ENCODE data around the gene EIF2D. TPM values are rescaled to one million over a fixed set of nuclear protein-coding genes. Genes with fewer than 3 reads are reported as not detected.

Gene EIF2D
- 10 to 100 TPM; 25.9 to 55.4 TPM for total RNA-seq

GRCh38 chr1:206612129-206612876, at the start of gene EIF2D:
EIF2D (minus strand) TSS chr1:206612465; CDS start chr1:206612342, 123 bp downstream.
- 4 to 8% methylated on average over 18 to 48 of the region's 48 CpGs for WGBS, 2 donors
- intact Hi-C loops (cut with DNase I), result no loop called here
- TF ChIP-seq, protein P1, sequence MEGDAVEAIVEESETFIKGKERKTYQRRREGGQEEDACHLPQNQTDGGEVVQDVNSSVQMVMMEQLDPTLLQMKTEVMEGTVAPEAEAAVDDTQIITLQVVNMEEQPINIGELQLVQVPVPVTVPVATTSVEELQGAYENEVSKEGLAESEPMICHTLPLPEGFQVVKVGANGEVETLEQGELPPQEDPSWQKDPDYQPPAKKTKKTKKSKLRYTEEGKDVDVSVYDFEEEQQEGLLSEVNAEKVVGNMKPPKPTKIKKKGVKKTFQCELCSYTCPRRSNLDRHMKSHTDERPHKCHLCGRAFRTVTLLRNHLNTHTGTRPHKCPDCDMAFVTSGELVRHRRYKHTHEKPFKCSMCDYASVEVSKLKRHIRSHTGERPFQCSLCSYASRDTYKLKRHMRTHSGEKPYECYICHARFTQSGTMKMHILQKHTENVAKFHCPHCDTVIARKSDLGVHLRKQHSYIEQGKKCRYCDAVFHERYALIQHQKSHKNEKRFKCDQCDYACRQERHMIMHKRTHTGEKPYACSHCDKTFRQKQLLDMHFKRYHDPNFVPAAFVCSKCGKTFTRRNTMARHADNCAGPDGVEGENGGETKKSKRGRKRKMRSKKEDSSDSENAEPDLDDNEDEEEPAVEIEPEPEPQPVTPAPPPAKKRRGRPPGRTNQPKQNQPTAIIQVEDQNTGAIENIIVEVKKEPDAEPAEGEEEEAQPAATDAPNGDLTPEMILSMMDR (IDR thresholded peaks at IDR 0.05), result peak; percentile 98 to 100 (median 99)
- peak; percentile 81 to 97 (median 95) for TF ChIP-seq POLR2A (IDR thresholded peaks at IDR 0.05)

DNA sequence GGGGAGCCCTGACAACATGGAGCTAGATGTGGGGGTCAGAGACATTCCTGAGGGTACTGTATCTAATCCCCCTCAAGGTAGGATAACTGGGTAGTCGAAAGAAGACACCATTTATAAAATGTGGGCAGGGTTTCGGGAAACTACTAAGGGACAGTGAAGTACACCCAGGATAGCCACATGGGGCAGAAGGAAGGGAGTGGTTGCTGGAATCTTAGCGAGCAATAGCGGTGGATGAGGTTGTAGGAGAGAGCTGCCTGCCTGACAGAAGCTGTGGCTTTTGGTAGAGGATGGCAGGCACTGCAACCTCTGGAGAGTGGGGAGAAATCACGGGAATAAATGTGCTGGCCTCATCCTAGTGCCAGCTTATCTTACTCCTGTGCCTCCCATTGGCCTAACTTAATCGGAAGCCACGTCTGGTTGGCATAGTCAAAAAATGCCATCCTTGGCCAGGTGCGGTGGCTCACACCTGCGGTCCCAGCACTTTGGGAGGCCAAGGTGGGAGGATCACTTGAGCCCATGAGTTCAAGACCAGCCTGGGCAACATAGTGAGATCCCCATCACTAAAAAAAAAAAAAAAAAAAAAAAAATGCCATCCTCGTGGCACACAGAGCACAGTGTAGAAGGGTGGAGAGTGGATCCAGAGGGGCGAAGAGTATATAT, 49.0 kb upstream of the EIF2D start:
- Histone ChIP-seq H3K9me3 (no peaks in the 10 kb centered on the region), H3K27ac (no peak overlapping the region), H3K36me3 (replicated peaks in 1 of 2; ENCODE audit: insufficient read depth in 1 of 2, low read depth in 2 of 2) (no peaks in the 10 kb centered on the region), H3K4me3 (no peak overlapping the region), H3K4me1 (peaks cover 36% of the 10 kb centered on the region), H3K27me3 (no peaks in the 10 kb centered on the region)
- no peak for ATAC-seq
- intact Hi-C loops (cut with DNase I), result loop anchor here (10.0 kb wide), 1 partner anchor 166 kb away; no protein-coding TSS in a partner anchor
- WGBS, 2 donors, result 79 to 81% methylated on average over 11 of the region's 11 CpGs
- no peak for DNase-seq
- TF ChIP-seq, protein P1 (IDR thresholded peaks at IDR 0.05), result no peak

More at GRCh38 chr1:206612129-206612876, at the start of gene EIF2D:
- peak; percentile 99 for ATAC-seq
- H3K4me3 ChIP-seq, result peak within 1 kb of the TSS; percentile 38 to 53
- H3K36me3 ChIP-seq (replicated peaks in 1 of 2; ENCODE audit: insufficient read depth in 1 of 2, low read depth in 2 of 2), result no peaks in the 10 kb centered on the region
- peak within 1 kb of the TSS; percentile 66 to 94 (median 86) for H3K27ac ChIP-seq
- H3K27me3 ChIP-seq, result no peaks in the 10 kb centered on the region
- DNase-seq, result peak; percentile 95 to 97 (median 96)
- H3K9me3 ChIP-seq, result no peaks in the 10 kb centered on the region
- peaks cover 12% of the 10 kb centered on the region for H3K4me1 ChIP-seq

DNA sequence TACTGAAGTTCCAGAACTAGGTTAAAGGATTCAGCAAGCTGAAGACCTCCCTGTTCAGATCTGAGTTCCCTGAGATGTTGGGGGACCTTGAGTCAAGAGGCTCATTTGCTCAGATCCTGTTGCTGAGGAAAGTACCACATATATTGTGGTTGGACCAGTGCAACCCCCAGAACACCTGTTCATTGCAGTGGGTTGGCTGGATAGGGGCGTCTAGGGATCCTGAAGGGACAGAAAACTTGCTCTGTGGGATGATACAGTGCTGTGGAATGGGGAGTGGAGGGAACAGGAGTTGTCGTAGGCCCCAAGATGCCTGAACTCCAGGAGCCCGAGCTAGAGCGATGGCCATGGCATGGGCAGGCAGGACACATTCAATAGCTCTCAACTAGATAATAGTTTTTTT, 47.9 kb upstream of the EIF2D start:
- no peak for ATAC-seq
- intact Hi-C loops (cut with DNase I), result loop anchor here (10.0 kb wide), 1 partner anchor 165 kb away; no protein-coding TSS in a partner anchor
- WGBS, 2 donors, result 95 to 96% methylated on average over 4 of the region's 4 CpGs

DNA sequence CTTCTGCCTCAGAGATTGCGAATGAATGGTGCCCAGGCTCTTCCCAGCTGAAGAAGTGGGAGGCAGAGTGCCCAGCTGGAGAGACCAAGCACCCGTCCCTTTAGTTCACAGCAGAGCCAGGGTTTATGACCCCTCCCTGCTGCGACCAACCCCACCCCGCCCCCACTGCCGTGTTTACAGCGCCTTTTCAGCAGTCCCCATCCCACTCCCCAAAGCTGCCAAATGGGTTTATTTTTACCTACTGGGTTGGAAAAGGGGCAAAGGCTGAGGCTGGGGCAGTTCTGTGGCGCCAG, 46.7 kb upstream of the EIF2D start:
- Histone ChIP-seq H3K27me3 (no peaks in the 10 kb centered on the region), H3K36me3 (replicated peaks in 1 of 2; ENCODE audit: insufficient read depth in 1 of 2, low read depth in 2 of 2) (no peaks in the 10 kb centered on the region), H3K4me1 (peaks cover 50% of the 10 kb centered on the region), H3K9me3 (no peaks in the 10 kb centered on the region), H3K27ac (peak overlapping the region; percentile 75 to 88 (median 80)), H3K4me3 (no peak overlapping the region)
- intact Hi-C loops (cut with DNase I), result no loop called here
- TF ChIP-seq, protein P1 (IDR thresholded peaks at IDR 0.05), result no peak
- no peak for TF ChIP-seq POLR2A (IDR thresholded peaks at IDR 0.05)
- peak in 1 of 4 donors; percentile 26 for DNase-seq
- ATAC-seq, result peak; percentile 2
- WGBS, 2 donors, result 45 to 73% methylated on average over 7 of the region's 7 CpGs

More for the DNA sequence above, 47.9 kb upstream of the EIF2D start:
- Histone ChIP-seq H3K27me3 (no peaks in the 10 kb centered on the region), H3K27ac (peak overlapping the region in 3 of 4 donors; percentile 79 to 88 (median 80)), H3K4me1 (peaks cover 47% of the 10 kb centered on the region), H3K9me3 (no peaks in the 10 kb centered on the region), H3K36me3 (replicated peaks in 1 of 2; ENCODE audit: insufficient read depth in 1 of 2, low read depth in 2 of 2) (no peaks in the 10 kb centered on the region), H3K4me3 (no peak overlapping the region)
- DNase-seq, result no peak
- TF ChIP-seq, protein P1 (IDR thresholded peaks at IDR 0.05), result no peak
- no peak for TF ChIP-seq POLR2A (IDR thresholded peaks at IDR 0.05)

All from body of pancreas (tissue), 4 donors.